B cell (primary cell): ENCODE results near the gene USP34. TPM values are rescaled to one million over a fixed set of nuclear protein-coding genes. Genes with fewer than 3 reads are reported as not detected.
A peak's percentile ranks its signal among the peaks of the same experiment; 100 is the strongest.

Experiments
- ATAC-seq: fragments of 200-7000 bp; cut with Tn5 transposase; one replicate; pipeline ENCODE4 v1.10.0; 2021; ENCODE audit warnings: low read depth, mild to moderate bottlenecking, moderate number of reproducible peaks, moderate library complexity
- CTCF ChIA-PET: fragments of 350-600 bp; sonication (Branson Sonifier 250); formaldehyde crosslinking; loops from one replicate; lab custom pipeline; 2021; ENCODE audit warnings: antibody characterized with exemption, inconsistent platforms; lab: Charles Lee
- POLR2A ChIA-PET: fragments of 350-600 bp; sonication (Branson Sonifier 250); formaldehyde crosslinking; loops from one replicate; lab custom pipeline; 2021; ENCODE audit warnings: antibody characterized with exemption; lab: Charles Lee
- DNase-seq: peaks from one replicate; pipeline ENCODE4 v3.0.0; 2013
- H2AFZ ChIP-seq: 2 replicates; pipeline ENCODE4 v1.6.1; 2012; ENCODE audit warnings: mild to moderate bottlenecking, low read depth, low read length; ENCODE audit not compliant: insufficient read depth, poor library complexity, severe bottlenecking
- H3K27ac ChIP-seq, 2 donors: 1 replicate in 1 of 2; 2 replicates in 1 of 2; pipeline ENCODE4 v1.5.1; 2012 to 2013; ENCODE audit warnings: low read length in 2 of 2, mild to moderate bottlenecking in 2 of 2, moderate library complexity in 1 of 2
- H3K27me3 ChIP-seq, 4 experiments: fragments of 200-600 bp in 1 of 4; sonication (generic) in 1 of 4; replicated peaks in 1 of 4; 1 replicate in 2 of 4; 2 replicates in 2 of 4; pipeline versions ENCODE4 v1.6.1 to v1.7.0; 2013 to 2016; ENCODE audit warnings: low read length in 3 of 4, mild to moderate bottlenecking in 2 of 4, mixed read lengths in 1 of 4, moderate library complexity in 1 of 4; ENCODE audit not compliant: insufficient read depth in 4 of 4, control insufficient read depth in 3 of 4; ENCODE audit errors: control extremely low read depth in 1 of 4
- H3K36me3 ChIP-seq, 2 experiments: replicated peaks in 1 of 2; 1 replicate in 1 of 2; 2 replicates in 1 of 2; pipeline versions ENCODE4 v1.6.1 to v1.7.1; 2013; ENCODE audit warnings: low read length in 1 of 2; ENCODE audit not compliant: insufficient read depth in 2 of 2, control insufficient read depth in 1 of 2; ENCODE audit errors: control extremely low read depth in 1 of 2, extremely low read depth in 1 of 2
- H3K4me1 ChIP-seq, 2 donors: fragments of 200-600 bp in 1 of 2; sonication (generic) in 1 of 2; 1 replicate in 1 of 2; 2 replicates in 1 of 2; pipeline versions ENCODE4 v1.5.1 to v1.6.1; 2013 to 2017; ENCODE audit warnings: low read length in 2 of 2; ENCODE audit not compliant: control insufficient read depth in 2 of 2, insufficient read depth in 2 of 2
- H3K4me2 ChIP-seq: replicated peaks from 2 replicates; pipeline ENCODE3; 2012; ENCODE audit warnings: mild to moderate bottlenecking, low read depth, low read length; ENCODE audit not compliant: poor library complexity, severe bottlenecking
- H3K4me3 ChIP-seq, 5 experiments: fragments of 200-600 bp in 1 of 5; sonication (generic) in 1 of 5; 1 replicate in 3 of 5; 2 replicates in 2 of 5; pipeline versions ENCODE4 v1.5.1 to v1.7.0; 2011 to 2016; ENCODE audit warnings: low read length in 4 of 5, mild to moderate bottlenecking in 4 of 5, low read depth in 2 of 5, control low read depth in 1 of 5, moderate library complexity in 1 of 5; ENCODE audit not compliant: insufficient read depth in 1 of 5; ENCODE audit errors: control extremely low read depth in 1 of 5, extremely low read depth in 1 of 5
- H3K79me2 ChIP-seq: fragments of 200-600 bp; sonication (generic); one replicate; pipeline ENCODE4 v1.6.0; 2016; ENCODE audit warnings: low read length; ENCODE audit not compliant: control insufficient read depth, insufficient read depth
- H3K9ac ChIP-seq: fragments of 200-600 bp; sonication (generic); 2 replicates; pipeline ENCODE4 v1.6.1; 2017; ENCODE audit warnings: mild to moderate bottlenecking, low read length, moderate library complexity
- H3K9me3 ChIP-seq, 3 donors: one replicate each; pipeline versions ENCODE4 v1.6.1 to v1.7.1; 2013; ENCODE audit warnings: low read length in 2 of 3; ENCODE audit not compliant: control insufficient read depth in 2 of 3, insufficient read depth in 1 of 3; ENCODE audit errors: control extremely low read depth in 1 of 3
- H4K20me1 ChIP-seq: 2 replicates; pipeline ENCODE4 v1.6.0; 2012; ENCODE audit warnings: mild to moderate bottlenecking, low read length; ENCODE audit not compliant: insufficient read depth, control insufficient read depth, poor library complexity, severe bottlenecking
- H3K27ac Mint-ChIP-seq: one replicate; pipeline ENCODE4 v1.8.0; 2021; ENCODE audit warnings: mixed read lengths
- H3K27me3 Mint-ChIP-seq: one replicate; pipeline ENCODE4 v1.8.0; 2021; ENCODE audit warnings: mixed read lengths
- H3K4me1 Mint-ChIP-seq: one replicate; pipeline ENCODE4 v1.8.0; 2021; ENCODE audit warnings: mixed read lengths
- H3K4me3 Mint-ChIP-seq: one replicate; pipeline ENCODE4 v1.8.0; 2021; ENCODE audit warnings: mixed read lengths
- H3K9me3 Mint-ChIP-seq: one replicate; pipeline ENCODE4 v1.8.0; 2022; ENCODE audit warnings: mixed read lengths; ENCODE audit not compliant: insufficient read depth
- EZH2 ChIP-seq: IDR thresholded peaks from 2 replicates; pipeline ENCODE4 v1.6.1; 2012; ENCODE audit warnings: borderline replicate concordance, low read depth, mild to moderate bottlenecking, moderate library complexity, low read length; ENCODE audit not compliant: insufficient read depth, poor library complexity, severe bottlenecking
- WGBS: methylation state at CpG from one replicate; pipeline ENCODE4 v1.1.5; 2013; ENCODE audit warnings: missing lambda C conversion rate; ENCODE audit not compliant: insufficient coverage; 5-methylcytosine and 5-hydroxymethylcytosine counted together
- intact Hi-C: fragments of 100-400 bp; cut with micrococcal nuclease; formaldehyde crosslinking; loops from one replicate; pipeline ENCODE4 v1.10.0; 2022
- polyA plus RNA-seq: library from polyadenylated mRNA; depleted of rRNA; stranded (reverse); fragments of >200 nt; gene quantifications from 2 replicates; pipeline ENCODE4 v1.2.3, GENCODE V29; 2012
- total RNA-seq, 2 donors: library from RNA; stranded (reverse); fragments of 120-200 nt in 1 of 2; gene quantifications; 1 replicate in 1 of 2; 2 replicates in 1 of 2; pipeline versions ENCODE4 v1.2.3 to v1.2.4, GENCODE V29; 2013 to 2022
- TF ChIP-seq, protein P1 (sequence below): fragments of 200-600 bp; IDR thresholded peaks from one replicate; pipeline ENCODE4 v1.8.0; 2022; ENCODE audit warnings: antibody characterized with exemption, mild to moderate bottlenecking

Gene USP34
- total and polyA plus RNA-seq, 2 donors (not counting 1 experiment from before 2014, with no cell fraction given), result 70.3 to 311 TPM

GRCh38 chr2:61371027-61371426, 99.9 kb downstream of the USP34 start:
- intact Hi-C loops, result no loop called here
- peaks cover 4% of the 10 kb centered on the region in 2 donors for H3K4me1 ChIP-seq
- ChIA-PET POLR2A (no interaction called here), CTCF (no interaction called here)
- no peaks in the 10 kb centered on the region for H3K27me3 ChIP-seq
- H3K9me3 ChIP-seq, result no peaks in the 10 kb centered on the region
- peaks cover 45% of the 10 kb centered on the region for H3K79me2 ChIP-seq
- H3K27me3 Mint-ChIP-seq, result no peaks in the 10 kb centered on the region
- H3K27ac ChIP-seq, result peak overlapping the region in 1 of 2 donors; percentile 34
- TF ChIP-seq, protein P1, sequence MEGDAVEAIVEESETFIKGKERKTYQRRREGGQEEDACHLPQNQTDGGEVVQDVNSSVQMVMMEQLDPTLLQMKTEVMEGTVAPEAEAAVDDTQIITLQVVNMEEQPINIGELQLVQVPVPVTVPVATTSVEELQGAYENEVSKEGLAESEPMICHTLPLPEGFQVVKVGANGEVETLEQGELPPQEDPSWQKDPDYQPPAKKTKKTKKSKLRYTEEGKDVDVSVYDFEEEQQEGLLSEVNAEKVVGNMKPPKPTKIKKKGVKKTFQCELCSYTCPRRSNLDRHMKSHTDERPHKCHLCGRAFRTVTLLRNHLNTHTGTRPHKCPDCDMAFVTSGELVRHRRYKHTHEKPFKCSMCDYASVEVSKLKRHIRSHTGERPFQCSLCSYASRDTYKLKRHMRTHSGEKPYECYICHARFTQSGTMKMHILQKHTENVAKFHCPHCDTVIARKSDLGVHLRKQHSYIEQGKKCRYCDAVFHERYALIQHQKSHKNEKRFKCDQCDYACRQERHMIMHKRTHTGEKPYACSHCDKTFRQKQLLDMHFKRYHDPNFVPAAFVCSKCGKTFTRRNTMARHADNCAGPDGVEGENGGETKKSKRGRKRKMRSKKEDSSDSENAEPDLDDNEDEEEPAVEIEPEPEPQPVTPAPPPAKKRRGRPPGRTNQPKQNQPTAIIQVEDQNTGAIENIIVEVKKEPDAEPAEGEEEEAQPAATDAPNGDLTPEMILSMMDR, result no peak
- no peak for TF ChIP-seq EZH2
- peaks cover 15% of the 10 kb centered on the region for H4K20me1 ChIP-seq
- H3K27ac Mint-ChIP-seq, result no peak overlapping the region
- H2AFZ ChIP-seq, result no peak overlapping the region
- H3K36me3 ChIP-seq, result peaks cover 28 to 57% of the 10 kb centered on the region in 2 experiments
- H3K9ac ChIP-seq, result no peak overlapping the region
- peaks cover 23% of the 10 kb centered on the region for H3K4me1 Mint-ChIP-seq
- DNase-seq (no peak), ATAC-seq (no peak)
- no peak overlapping the region for H3K4me3 Mint-ChIP-seq
- no peak overlapping the region for H3K4me3 ChIP-seq
- no peak overlapping the region for H3K4me2 ChIP-seq
- no peaks in the 10 kb centered on the region for H3K9me3 Mint-ChIP-seq

- CTCF ChIA-PET, result no interaction called here
- WGBS, result 97% methylated on average over 5 of the region's 14 CpGs
- peaks cover 4% of the 10 kb centered on the region in 2 donors for H3K4me1 ChIP-seq
- intact Hi-C loops, result no loop called here
- H3K79me2 ChIP-seq, result peaks cover 35% of the 10 kb centered on the region
- no peak overlapping the region for H3K27ac ChIP-seq
- no peak overlapping the region for H3K4me3 Mint-ChIP-seq
- H3K4me1 Mint-ChIP-seq, result peaks cover 26% of the 10 kb centered on the region
- ATAC-seq, result no peak
- H2AFZ ChIP-seq, result no peak overlapping the region
- no peaks in the 10 kb centered on the region for H3K9me3 ChIP-seq
- no peaks in the 10 kb centered on the region for H3K27me3 Mint-ChIP-seq
- no peak overlapping the region for H3K4me2 ChIP-seq
- POLR2A ChIA-PET, result interaction anchor here (0.6 kb wide), 1 partner anchor 126 kb away, joined by 3 read pairs; no protein-coding TSS in a partner anchor
- DNase-seq, result peak; percentile 13
- TF ChIP-seq, protein P1, result peak; percentile 11
- no peak for TF ChIP-seq EZH2
- peaks cover 10% of the 10 kb centered on the region for H4K20me1 ChIP-seq
- peaks cover 26 to 55% of the 10 kb centered on the region in 2 experiments for H3K36me3 ChIP-seq
- no peak overlapping the region for H3K27ac Mint-ChIP-seq
- H3K27me3 ChIP-seq, result no peaks in the 10 kb centered on the region
- no peak overlapping the region for H3K9ac ChIP-seq
- no peak overlapping the region for H3K4me3 ChIP-seq
- H3K9me3 Mint-ChIP-seq, result no peaks in the 10 kb centered on the region
Observed at GRCh38 chr2:61368687-61369665, 101.9 kb downstream of the USP34 start.
